ENCODE results near the gene SORCS1. TPM values are rescaled to one million over a fixed set of nuclear protein-coding genes. Genes with fewer than 3 reads are reported as not detected.

The SORCS1 gene
- total and polyA plus RNA-seq, 4 experiments from 2014 or later: not detected

DNA sequence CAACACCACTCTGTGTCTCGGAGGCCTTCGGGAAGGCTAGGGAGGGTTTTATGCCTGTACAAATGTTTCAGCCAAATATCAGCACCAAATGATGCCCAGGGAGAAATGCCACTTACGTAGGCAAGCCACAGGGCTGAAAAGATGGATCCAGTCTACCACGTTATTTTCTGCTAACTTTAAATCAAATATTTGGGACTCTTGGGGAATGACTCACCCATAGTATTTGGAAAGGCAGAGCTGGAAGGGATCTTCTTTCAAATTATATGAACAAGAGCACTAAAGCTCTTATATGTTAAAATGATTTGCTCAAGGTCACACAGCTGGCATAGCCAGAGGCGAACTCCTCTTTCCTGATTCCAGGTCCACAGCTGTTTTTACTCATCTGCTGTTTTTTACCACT lies 591.4 kb downstream of the SORCS1 start:
- no peak for DNase-seq
- no peak overlapping the region for H3K4me3 ChIP-seq (ENCODE audit: low read length in 2 of 2)
- H3K4me1 ChIP-seq (ENCODE audit: insufficient read depth, low read length): no peaks in the 10 kb centered on the region
- peaks cover 0 to 8% (median 3%) of the 10 kb centered on the region in 8 donors for H3K9me3 Mint-ChIP-seq
- no peaks in the 10 kb centered on the region for H3K36me3 ChIP-seq (ENCODE audit: insufficient read depth, low read length)
- H3K9me3 ChIP-seq (ENCODE audit: control insufficient read depth in 1 of 2, low read length in 2 of 2): no peaks in the 10 kb centered on the region
- ChIA-PET POLR2A (ENCODE audit: partially characterized antibody) (no interaction called here), CTCF (ENCODE audit: partially characterized antibody) (no interaction called here)
- intact Hi-C loops (cut with micrococcal nuclease): no loop called here
- H3K27ac ChIP-seq (ENCODE audit: low read depth, low read length): no peak overlapping the region
- no peaks in the 10 kb centered on the region for H3K4me1 Mint-ChIP-seq
- H3K27me3 ChIP-seq (ENCODE audit: insufficient read depth, low read length): no peaks in the 10 kb centered on the region
- H3K36me3 Mint-ChIP-seq: no peaks in the 10 kb centered on the region
- no peaks in the 10 kb centered on the region for H3K27me3 Mint-ChIP-seq
- no peak overlapping the region for H3K4me3 Mint-ChIP-seq
- no peak overlapping the region for H3K27ac Mint-ChIP-seq

DNA sequence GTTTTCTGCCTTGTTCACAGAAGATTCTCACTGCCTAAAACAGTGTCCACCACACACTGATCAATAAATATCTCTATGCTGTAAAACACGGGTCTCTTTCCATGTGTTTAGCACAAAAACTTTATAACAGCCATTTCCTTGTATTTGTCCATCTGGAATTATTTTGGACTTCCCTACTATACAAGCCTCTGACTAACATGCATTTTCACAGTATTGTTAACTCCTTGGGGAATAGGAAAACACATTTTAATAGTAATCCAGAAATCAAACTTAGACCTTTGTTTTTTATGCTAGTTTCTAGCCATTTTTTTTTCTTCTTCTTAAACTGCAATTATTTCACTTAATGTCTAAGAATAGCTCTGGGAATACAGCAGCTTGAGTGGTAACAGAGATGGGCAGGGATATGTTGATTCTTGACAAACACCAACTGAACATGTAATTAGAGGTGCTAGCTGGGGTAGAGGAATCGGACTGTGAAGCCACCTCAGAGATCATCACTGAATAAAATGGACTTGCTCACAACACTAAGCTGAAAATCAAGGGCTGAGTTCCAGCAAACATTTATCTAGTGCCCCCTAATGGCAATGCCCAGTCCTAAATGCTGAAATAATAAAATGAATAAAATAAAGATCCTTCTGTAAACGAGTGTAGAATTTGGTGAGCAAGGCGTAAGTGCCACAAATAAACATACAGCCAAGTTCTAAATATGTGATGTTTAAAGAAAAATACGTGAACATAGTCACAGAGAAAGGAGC lies 593.1 kb downstream of the SORCS1 start:
- Histone ChIP-seq H3K27me3 (ENCODE audit: insufficient read depth, low read length) (no peaks in the 10 kb centered on the region), H3K9me3 (ENCODE audit: control insufficient read depth in 1 of 2, low read length in 2 of 2) (no peaks in the 10 kb centered on the region), H3K4me1 (ENCODE audit: insufficient read depth, low read length) (no peaks in the 10 kb centered on the region), H3K27ac (ENCODE audit: low read depth, low read length) (no peak overlapping the region), H3K36me3 (ENCODE audit: insufficient read depth, low read length) (no peaks in the 10 kb centered on the region), H3K4me3 (ENCODE audit: low read length in 2 of 2) (no peak overlapping the region)
- no peak overlapping the region for H3K4me3 Mint-ChIP-seq
- H3K9me3 Mint-ChIP-seq: peaks cover 0 to 8% (median 2%) of the 10 kb centered on the region in 8 donors
- H3K36me3 Mint-ChIP-seq: no peaks in the 10 kb centered on the region
- H3K27ac Mint-ChIP-seq: no peak overlapping the region
- intact Hi-C loops (cut with micrococcal nuclease): no loop called here
- ChIA-PET POLR2A (ENCODE audit: partially characterized antibody) (no interaction called here), CTCF (ENCODE audit: partially characterized antibody) (no interaction called here)
- no peaks in the 10 kb centered on the region for H3K4me1 Mint-ChIP-seq
- DNase-seq: no peak
- no peaks in the 10 kb centered on the region for H3K27me3 Mint-ChIP-seq

DNA sequence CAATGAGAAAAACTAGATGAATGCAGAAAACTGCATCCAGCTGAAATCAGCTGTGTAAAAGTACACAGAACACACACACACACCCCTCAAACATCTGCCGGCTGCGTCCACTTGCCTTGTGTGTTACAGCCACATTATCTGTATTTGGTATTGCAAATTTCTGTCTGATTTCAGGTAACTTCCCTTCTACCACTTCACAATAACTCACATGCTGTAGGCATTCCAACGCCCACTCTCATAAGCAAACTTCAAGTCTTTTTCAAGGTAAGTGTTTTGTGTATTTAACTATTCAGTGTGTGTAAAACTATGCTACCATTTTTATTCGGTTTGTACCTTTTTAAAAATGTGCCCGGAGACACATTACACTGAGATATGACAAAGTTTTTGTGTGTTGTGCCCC lies 594.2 kb downstream of the SORCS1 start:
- Mint-ChIP-seq H3K9me3 (peaks cover 0 to 3% (median 0%) of the 10 kb centered on the region in 8 donors), H3K4me1 (no peaks in the 10 kb centered on the region), H3K27me3 (no peaks in the 10 kb centered on the region), H3K27ac (no peak overlapping the region), H3K36me3 (no peaks in the 10 kb centered on the region), H3K4me3 (no peak overlapping the region)
- intact Hi-C loops (cut with micrococcal nuclease): no loop called here
- CTCF ChIA-PET (ENCODE audit: partially characterized antibody): no interaction called here
- no peaks in the 10 kb centered on the region for H3K36me3 ChIP-seq (ENCODE audit: insufficient read depth, low read length)
- H3K4me1 ChIP-seq (ENCODE audit: insufficient read depth, low read length): no peaks in the 10 kb centered on the region
- no peak overlapping the region for H3K27ac ChIP-seq (ENCODE audit: low read depth, low read length)
- POLR2A ChIA-PET (ENCODE audit: partially characterized antibody): no interaction called here
- no peaks in the 10 kb centered on the region for H3K27me3 ChIP-seq (ENCODE audit: insufficient read depth, low read length)
- H3K4me3 ChIP-seq (ENCODE audit: low read length in 2 of 2): no peak overlapping the region
- no peak for DNase-seq
- no peaks in the 10 kb centered on the region for H3K9me3 ChIP-seq (ENCODE audit: control insufficient read depth in 1 of 2, low read length in 2 of 2)

DNA sequence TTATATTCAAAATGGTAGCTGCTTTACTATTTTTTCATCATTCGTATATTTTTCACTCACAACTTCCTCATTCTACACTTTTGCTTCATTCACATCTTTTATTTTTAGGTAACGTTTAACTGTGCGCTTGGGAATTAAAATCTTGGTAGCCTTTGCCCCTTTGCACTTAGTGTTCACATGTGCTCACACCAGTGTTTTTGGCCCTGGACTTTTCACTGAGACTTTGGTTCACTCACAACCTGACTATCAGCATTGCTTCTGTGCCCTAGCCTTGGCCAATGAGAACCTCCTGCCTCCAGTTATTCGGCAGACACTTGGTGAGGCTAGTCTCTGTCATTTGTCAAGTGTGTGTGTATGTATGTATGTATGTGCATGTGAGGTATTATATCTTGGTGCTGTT lies 596.9 kb downstream of the SORCS1 start:
- intact Hi-C loops (cut with micrococcal nuclease): no loop called here
- H3K27ac ChIP-seq (ENCODE audit: low read depth, low read length): no peak overlapping the region

DNA sequence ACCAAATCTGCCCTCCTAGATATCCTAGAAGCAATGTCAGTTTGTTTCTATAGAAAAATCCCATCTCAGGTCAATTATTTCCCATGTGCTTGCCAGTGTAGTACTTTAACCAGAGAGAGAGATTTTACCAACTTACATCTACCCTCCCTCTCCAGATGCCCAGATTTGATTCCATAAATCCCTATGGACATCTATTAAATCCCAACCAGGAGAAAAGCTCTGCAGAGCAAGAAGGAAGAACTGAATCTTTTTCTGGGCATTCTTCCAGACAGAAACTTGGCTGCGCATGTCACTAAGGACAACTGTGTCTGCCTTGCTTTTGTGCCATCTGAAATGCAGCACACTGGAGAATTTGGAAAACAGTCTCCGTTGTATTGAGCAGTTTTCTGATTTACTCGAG lies 597.6 kb downstream of the SORCS1 start:
- Histone ChIP-seq H3K36me3 (ENCODE audit: insufficient read depth, low read length) (no peaks in the 10 kb centered on the region), H3K4me3 (ENCODE audit: low read length in 2 of 2) (no peak overlapping the region), H3K27ac (ENCODE audit: low read depth, low read length) (no peak overlapping the region), H3K4me1 (ENCODE audit: insufficient read depth, low read length) (no peaks in the 10 kb centered on the region), H3K27me3 (ENCODE audit: insufficient read depth, low read length) (no peaks in the 10 kb centered on the region), H3K9me3 (ENCODE audit: control insufficient read depth in 1 of 2, low read length in 2 of 2) (no peaks in the 10 kb centered on the region)
- no peak for DNase-seq
- Mint-ChIP-seq H3K4me3 (no peak overlapping the region), H3K4me1 (no peaks in the 10 kb centered on the region), H3K9me3 (peaks cover 0 to 5% (median 0%) of the 10 kb centered on the region in 8 donors), H3K27me3 (no peaks in the 10 kb centered on the region), H3K36me3 (no peaks in the 10 kb centered on the region), H3K27ac (no peak overlapping the region)
- intact Hi-C loops (cut with micrococcal nuclease): no loop called here
- ChIA-PET POLR2A (ENCODE audit: partially characterized antibody) (no interaction called here), CTCF (ENCODE audit: partially characterized antibody) (no interaction called here)

More for the DNA sequence above, 596.9 kb downstream of the SORCS1 start:
- DNase-seq: no peak
- Histone ChIP-seq H3K4me1 (ENCODE audit: insufficient read depth, low read length) (no peaks in the 10 kb centered on the region), H3K36me3 (ENCODE audit: insufficient read depth, low read length) (no peaks in the 10 kb centered on the region), H3K9me3 (ENCODE audit: control insufficient read depth in 1 of 2, low read length in 2 of 2) (no peaks in the 10 kb centered on the region), H3K4me3 (ENCODE audit: low read length in 2 of 2) (no peak overlapping the region), H3K27me3 (ENCODE audit: insufficient read depth, low read length) (no peaks in the 10 kb centered on the region)
- ChIA-PET POLR2A (ENCODE audit: partially characterized antibody) (no interaction called here), CTCF (ENCODE audit: partially characterized antibody) (no interaction called here)
- H3K9me3 Mint-ChIP-seq: peaks cover 0 to 5% (median 0%) of the 10 kb centered on the region in 8 donors
- H3K36me3 Mint-ChIP-seq: no peaks in the 10 kb centered on the region
- H3K4me3 Mint-ChIP-seq: no peak overlapping the region
- H3K4me1 Mint-ChIP-seq: no peaks in the 10 kb centered on the region
- no peaks in the 10 kb centered on the region for H3K27me3 Mint-ChIP-seq
- no peak overlapping the region for H3K27ac Mint-ChIP-seq

DNA sequence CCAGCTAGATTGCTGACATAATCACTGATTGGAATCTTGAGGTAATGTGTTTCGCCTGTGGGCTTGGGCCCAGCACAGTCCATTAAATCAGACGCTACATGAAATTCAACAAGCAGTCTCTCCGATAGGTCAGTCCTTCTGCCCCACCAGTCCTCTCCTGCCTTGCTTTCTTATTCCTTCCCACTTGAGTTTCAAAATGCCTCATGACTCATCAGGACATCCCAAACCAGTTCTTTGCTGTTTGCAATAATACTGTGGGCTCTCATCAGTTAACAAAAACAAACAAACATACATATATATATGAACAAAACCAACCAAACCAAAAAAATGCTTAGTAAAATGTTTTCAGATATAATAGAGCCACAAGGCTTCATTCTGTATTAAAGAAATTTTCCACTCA lies 599.0 kb downstream of the SORCS1 start:
- peaks cover 0 to 5% (median 0%) of the 10 kb centered on the region in 8 donors for H3K9me3 Mint-ChIP-seq
- H3K4me3 Mint-ChIP-seq: no peak overlapping the region
- H3K9me3 ChIP-seq (ENCODE audit: control insufficient read depth in 1 of 2, low read length in 2 of 2): no peaks in the 10 kb centered on the region
- no peaks in the 10 kb centered on the region for H3K27me3 Mint-ChIP-seq
- intact Hi-C loops (cut with micrococcal nuclease): no loop called here
- no peaks in the 10 kb centered on the region for H3K36me3 Mint-ChIP-seq
- H3K4me1 ChIP-seq (ENCODE audit: insufficient read depth, low read length): no peaks in the 10 kb centered on the region
- POLR2A ChIA-PET (ENCODE audit: partially characterized antibody): no interaction called here
- no peak overlapping the region for H3K27ac Mint-ChIP-seq
- no peaks in the 10 kb centered on the region for H3K36me3 ChIP-seq (ENCODE audit: insufficient read depth, low read length)
- no peak overlapping the region for H3K4me3 ChIP-seq (ENCODE audit: low read length in 2 of 2)
- no peak overlapping the region for H3K27ac ChIP-seq (ENCODE audit: low read depth, low read length)
- H3K27me3 ChIP-seq (ENCODE audit: insufficient read depth, low read length): no peaks in the 10 kb centered on the region
- no peak for DNase-seq
- no peaks in the 10 kb centered on the region for H3K4me1 Mint-ChIP-seq
- CTCF ChIA-PET (ENCODE audit: partially characterized antibody): no interaction called here

DNA sequence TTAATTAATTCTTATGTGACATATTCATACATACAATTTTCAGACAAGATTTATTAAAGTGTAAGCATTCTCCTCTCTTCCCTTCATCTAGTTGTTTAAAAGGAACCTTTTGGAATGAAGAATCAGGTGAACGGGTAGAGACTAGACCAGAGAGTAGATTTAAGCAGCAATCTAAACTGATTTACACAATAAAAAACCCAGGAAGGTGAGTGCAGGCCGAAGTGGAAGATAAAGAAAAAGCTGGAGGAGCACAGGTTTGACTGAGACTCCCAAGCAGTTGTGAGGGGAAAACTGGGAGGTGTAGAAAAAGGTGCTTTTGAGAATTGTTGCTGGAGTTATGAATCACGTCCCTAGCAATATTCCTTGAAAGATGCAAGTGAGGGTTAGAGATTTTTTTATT lies 601.1 kb downstream of the SORCS1 start:
- no peaks in the 10 kb centered on the region for H3K4me1 ChIP-seq (ENCODE audit: insufficient read depth, low read length)
- no peaks in the 10 kb centered on the region for H3K4me1 Mint-ChIP-seq
- no peaks in the 10 kb centered on the region for H3K36me3 Mint-ChIP-seq
- no peaks in the 10 kb centered on the region for H3K36me3 ChIP-seq (ENCODE audit: insufficient read depth, low read length)
- H3K27me3 ChIP-seq (ENCODE audit: insufficient read depth, low read length): no peaks in the 10 kb centered on the region
- ChIA-PET POLR2A (ENCODE audit: partially characterized antibody) (no interaction called here), CTCF (ENCODE audit: partially characterized antibody) (no interaction called here)
- H3K27me3 Mint-ChIP-seq: no peaks in the 10 kb centered on the region
- no peak overlapping the region for H3K4me3 Mint-ChIP-seq
- no peak overlapping the region for H3K27ac ChIP-seq (ENCODE audit: low read depth, low read length)
- intact Hi-C loops (cut with micrococcal nuclease): no loop called here
- no peak overlapping the region for H3K27ac Mint-ChIP-seq
- H3K4me3 ChIP-seq (ENCODE audit: low read length in 2 of 2): no peak overlapping the region
- DNase-seq: no peak
- no peaks in the 10 kb centered on the region for H3K9me3 ChIP-seq (ENCODE audit: control insufficient read depth in 1 of 2, low read length in 2 of 2)
- peaks cover 0 to 5% (median 3%) of the 10 kb centered on the region in 8 donors for H3K9me3 Mint-ChIP-seq
